H1 (cell line): ENCODE results near the gene CACNB2. TPM values are rescaled to one million over a fixed set of nuclear protein-coding genes. Genes with fewer than 3 reads are reported as not detected.

Source experiments
- RFX5 ChIP-seq: IDR thresholded peaks from 2 replicates; pipeline ENCODE4 v1.6.1; 2011; ENCODE audit warnings: low read depth, low read length, improper control_type of control experiment, borderline replicate concordance
- SIX5 ChIP-seq: IDR thresholded peaks from 2 replicates; pipeline ENCODE4 v1.6.1; 2011; ENCODE audit warnings: mild to moderate bottlenecking, low read depth, low read length
- TCF12 ChIP-seq: IDR thresholded peaks from 2 replicates; pipeline ENCODE4 v1.6.1; 2011; ENCODE audit warnings: low read depth, mild to moderate bottlenecking, low read length
- polyA plus RNA-seq, 7 experiments: library from polyadenylated mRNA; depleted of rRNA in 3 of 7; stranded (reverse) in 5 of 7; unstranded in 2 of 7; fragments of >200 nt in 5 of 7; fragments of 200-250 nt in 2 of 7; gene quantifications; 1 replicate in 5 of 7; 2 replicates in 1 of 7; 4 replicates in 1 of 7; pipeline versions ENCODE4 v1.2.1 to v1.2.3, GENCODE V29; 2011 to 2013; ENCODE audit warnings: missing spikeins in 2 of 7, mixed read lengths in 2 of 7
- total RNA-seq: library from RNA; stranded (reverse); fragmentation: NEBNext Ultra II Directional; extraction: Animal tissue kit (Norgen Biotek cat#: 25700); gene quantifications from 2 replicates; pipeline ENCODE4 v1.2.1, GENCODE V29; 2021

CACNB2 gene
- total and polyA plus RNA-seq, 2 of the 8 experiments (the other 6 are each of a cell fraction or from before 2014, with no cell fraction given): 2.4 to 3.2 TPM

DNA sequence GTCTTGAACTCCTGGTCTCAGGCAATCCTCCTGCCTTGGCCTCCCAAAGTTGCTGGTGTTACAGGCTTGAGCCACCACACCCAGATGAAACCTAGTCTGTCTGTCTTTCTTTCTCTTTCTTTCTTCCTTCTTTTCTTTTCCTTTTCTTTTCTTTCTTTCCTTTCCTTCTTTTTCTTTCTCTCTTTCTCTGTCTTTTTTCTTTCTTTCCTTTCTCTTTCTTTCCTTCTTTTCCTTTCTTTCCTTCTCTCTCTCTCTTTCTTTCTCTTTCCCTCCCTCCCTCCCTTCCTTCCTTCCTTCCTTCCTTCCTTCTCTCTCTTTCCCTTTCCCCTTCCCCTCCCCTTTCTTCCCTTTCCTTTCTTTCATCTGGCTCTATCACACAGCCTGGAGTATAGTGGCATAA lies 185.2 kb downstream of the CACNB2 start (continued):
- TF ChIP-seq TCF12: no peak
- TF ChIP-seq SIX5: no peak
- no peak for TF ChIP-seq RFX5
- TF ChIP-seq, all 59 proteins: peak for 0
